ENCODE measurements around the gene ABLIM3. TPM values are rescaled to one million over a fixed set of nuclear protein-coding genes. Genes with fewer than 3 reads are reported as not detected.

Gene ABLIM3
- total RNA-seq: not detected

DNA sequence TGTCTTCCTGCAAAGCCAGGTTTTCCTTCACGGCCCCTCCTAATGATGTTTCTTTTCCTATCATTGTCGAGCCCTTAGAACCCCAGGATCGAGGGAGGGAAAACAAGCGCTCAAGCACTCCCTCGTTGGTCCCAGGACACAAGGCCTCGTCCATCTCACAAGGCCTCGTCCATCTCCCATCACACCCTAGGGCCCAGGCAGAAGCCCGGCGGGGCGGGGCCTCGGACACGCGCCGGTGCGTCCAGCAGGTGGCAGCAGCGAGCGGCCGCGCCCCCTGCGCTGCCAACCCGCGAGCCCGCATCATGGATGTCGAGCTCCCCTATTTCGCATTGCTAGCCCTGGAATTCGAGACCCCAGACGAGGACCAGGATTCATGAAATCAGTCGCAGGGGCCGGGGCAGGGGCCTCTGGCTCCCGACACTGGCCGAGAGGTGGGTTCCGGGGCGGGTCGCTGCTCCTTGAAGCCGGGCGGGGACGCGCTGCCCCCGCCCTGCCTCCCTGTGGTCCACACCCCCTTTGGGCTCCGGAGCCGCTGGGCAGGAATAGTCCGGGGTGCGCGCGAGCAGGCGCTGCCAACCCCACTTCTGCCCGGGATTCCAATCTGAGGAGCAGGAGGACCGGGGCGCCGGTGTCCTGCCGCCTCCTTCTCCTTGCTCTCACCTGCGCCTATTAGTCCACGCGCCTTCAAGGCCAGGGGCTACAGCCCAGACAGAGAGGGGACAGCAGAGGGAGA is at the start of gene ABLIM3:
TSS of gene ABLIM3 (plus strand) at position 270 of the 733 bp plus-strand sequence. CDS start 603 bp downstream, outside the sequence.
- Mint-ChIP-seq H3K27ac (no peak within 1 kb of the TSS), H3K36me3 (ENCODE audit: low read depth) (no peaks in the 10 kb centered on the region), H3K4me1 (ENCODE audit: low read depth) (no peaks in the 10 kb centered on the region), H3K4me3 (peak within 1 kb of the TSS; percentile 45), H3K9me3 (ENCODE audit: insufficient read depth) (no peaks in the 10 kb centered on the region), H3K27me3 (ENCODE audit: low read depth) (peaks cover 17% of the 10 kb centered on the region)
- CTCF ChIA-PET: interaction anchor here (0.6 to 1.9 kb wide), 19 partner anchors 17 to 133 kb away, joined by 3 to 17 read pairs (median 4); no protein-coding TSS in a partner anchor
- DNase-seq: peak; percentile 70
- ATAC-seq: peak; percentile 97
- POLR2A ChIA-PET: no interaction called here

DNA sequence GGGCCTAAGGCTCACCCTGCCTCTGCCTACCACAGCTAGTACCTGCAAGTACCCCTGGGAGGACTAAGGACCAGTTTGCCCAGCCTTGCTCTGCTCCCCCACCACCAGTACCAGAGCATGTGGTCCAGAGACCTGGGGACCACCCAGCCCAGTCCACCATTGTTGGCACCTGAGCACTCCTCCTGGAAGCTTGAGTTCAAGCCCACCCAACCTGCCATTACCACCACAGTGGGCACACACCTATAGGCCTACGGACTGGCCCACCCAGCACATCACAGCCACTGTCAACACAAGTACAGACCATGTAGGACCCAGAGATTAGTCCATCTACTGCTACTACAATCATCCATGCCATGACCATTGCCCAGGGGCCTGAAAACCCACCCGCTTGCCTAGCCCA is 47.7 kb upstream of the ABLIM3 start:
- H3K27ac Mint-ChIP-seq: no peak overlapping the region
- DNase-seq (no peak), ATAC-seq (no peak)
- ChIA-PET CTCF (no interaction called here), POLR2A (no interaction called here)
- no peaks in the 10 kb centered on the region for H3K4me1 Mint-ChIP-seq (ENCODE audit: low read depth)
- no peaks in the 10 kb centered on the region for H3K36me3 Mint-ChIP-seq (ENCODE audit: low read depth)
- H3K27me3 Mint-ChIP-seq (ENCODE audit: low read depth): peaks cover 3% of the 10 kb centered on the region
- H3K4me3 Mint-ChIP-seq: no peak overlapping the region
- H3K9me3 Mint-ChIP-seq (ENCODE audit: insufficient read depth): peaks cover 14% of the 10 kb centered on the region

DNA sequence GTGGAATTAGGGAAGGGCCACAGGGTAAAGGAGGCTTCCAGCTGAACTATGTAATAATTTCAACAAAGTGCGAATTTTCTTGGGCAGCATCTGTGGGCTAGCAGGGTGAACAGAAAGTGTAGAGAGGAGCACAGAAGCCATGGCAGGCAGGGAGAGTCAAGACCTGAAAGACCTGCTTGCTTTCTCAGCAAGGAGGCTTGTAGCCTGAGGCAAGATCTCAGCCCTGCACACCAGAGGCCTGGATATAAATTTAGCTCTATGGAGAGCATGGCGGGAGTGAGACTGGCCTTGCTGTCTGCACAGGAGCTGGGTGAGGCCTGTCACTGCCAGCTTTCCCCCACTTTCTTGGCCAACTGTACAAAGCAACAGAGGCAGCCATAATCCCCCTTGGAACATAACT is 46.3 kb upstream of the ABLIM3 start:
- Mint-ChIP-seq H3K4me1 (ENCODE audit: low read depth) (peaks cover 2% of the 10 kb centered on the region), H3K36me3 (ENCODE audit: low read depth) (peaks cover 3% of the 10 kb centered on the region), H3K27ac (no peak overlapping the region), H3K9me3 (ENCODE audit: insufficient read depth) (peaks cover 26% of the 10 kb centered on the region), H3K27me3 (ENCODE audit: low read depth) (peaks cover 2% of the 10 kb centered on the region), H3K4me3 (no peak overlapping the region)
- CTCF ChIA-PET: no interaction called here
- DNase-seq (no peak), ATAC-seq (no peak)
- POLR2A ChIA-PET: no interaction called here

DNA sequence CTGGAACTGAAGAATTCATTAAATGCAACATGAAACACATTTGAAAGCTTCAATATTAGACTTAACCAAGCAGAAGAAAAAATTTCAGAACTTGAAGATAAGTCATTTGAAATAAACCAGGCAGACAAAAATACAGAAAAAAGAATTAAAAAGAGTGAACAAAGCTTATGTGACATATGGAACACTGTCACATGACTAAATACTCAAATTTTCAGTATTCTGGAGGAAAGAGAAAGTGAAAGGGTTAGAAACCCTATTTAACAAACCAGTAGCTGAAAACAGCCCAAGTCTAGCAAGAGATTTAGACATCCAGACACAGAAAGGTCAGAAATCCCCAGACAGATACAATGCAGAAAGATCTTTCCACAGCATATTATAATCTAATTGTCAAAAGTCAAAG is 41.4 kb upstream of the ABLIM3 start:
- H3K9me3 Mint-ChIP-seq (ENCODE audit: insufficient read depth): peaks cover 36% of the 10 kb centered on the region
- peaks cover 9% of the 10 kb centered on the region for H3K27me3 Mint-ChIP-seq (ENCODE audit: low read depth)
- no peak overlapping the region for H3K4me3 Mint-ChIP-seq
- H3K4me1 Mint-ChIP-seq (ENCODE audit: low read depth): peaks cover 5% of the 10 kb centered on the region
- peaks cover 3% of the 10 kb centered on the region for H3K36me3 Mint-ChIP-seq (ENCODE audit: low read depth)
- ChIA-PET CTCF (interaction anchor here (0.9 to 1.0 kb wide), 3 partner anchors 15 to 63 kb away, joined by 3 to 4 read pairs (median 4); partner anchors contain the start of gene ABLIM3), POLR2A (no interaction called here)
- DNase-seq (no peak), ATAC-seq (no peak)
- H3K27ac Mint-ChIP-seq: no peak overlapping the region

DNA sequence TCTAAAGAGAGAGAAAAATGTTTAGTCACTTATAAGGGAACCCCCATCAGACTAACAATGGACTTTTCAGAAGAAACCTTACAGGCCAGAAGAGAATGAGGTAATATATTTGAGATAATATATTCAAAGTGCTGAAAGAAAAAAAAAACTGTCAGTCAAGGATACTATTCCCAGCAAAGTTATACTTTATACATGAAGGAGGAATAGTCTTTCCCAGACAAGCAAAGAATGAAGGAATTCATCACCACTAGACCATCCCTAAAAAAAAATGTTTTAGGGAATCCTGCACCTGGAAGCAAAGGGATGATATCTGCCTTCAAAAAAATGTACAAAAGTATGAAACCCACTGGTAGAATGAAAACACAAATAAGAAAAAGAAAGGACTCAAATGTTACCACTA is 41.0 kb upstream of the ABLIM3 start:
- Mint-ChIP-seq H3K4me1 (ENCODE audit: low read depth) (peaks cover 5% of the 10 kb centered on the region), H3K4me3 (no peak overlapping the region), H3K27ac (no peak overlapping the region), H3K9me3 (ENCODE audit: insufficient read depth) (peaks cover 36% of the 10 kb centered on the region), H3K36me3 (ENCODE audit: low read depth) (peaks cover 3% of the 10 kb centered on the region), H3K27me3 (ENCODE audit: low read depth) (peaks cover 9% of the 10 kb centered on the region)
- ChIA-PET CTCF (interaction anchor here (0.9 to 1.0 kb wide), 2 partner anchors 41 to 64 kb away, joined by 3 to 4 read pairs; partner anchors contain the start of gene ABLIM3), POLR2A (no interaction called here)
- DNase-seq (no peak), ATAC-seq (no peak)

DNA sequence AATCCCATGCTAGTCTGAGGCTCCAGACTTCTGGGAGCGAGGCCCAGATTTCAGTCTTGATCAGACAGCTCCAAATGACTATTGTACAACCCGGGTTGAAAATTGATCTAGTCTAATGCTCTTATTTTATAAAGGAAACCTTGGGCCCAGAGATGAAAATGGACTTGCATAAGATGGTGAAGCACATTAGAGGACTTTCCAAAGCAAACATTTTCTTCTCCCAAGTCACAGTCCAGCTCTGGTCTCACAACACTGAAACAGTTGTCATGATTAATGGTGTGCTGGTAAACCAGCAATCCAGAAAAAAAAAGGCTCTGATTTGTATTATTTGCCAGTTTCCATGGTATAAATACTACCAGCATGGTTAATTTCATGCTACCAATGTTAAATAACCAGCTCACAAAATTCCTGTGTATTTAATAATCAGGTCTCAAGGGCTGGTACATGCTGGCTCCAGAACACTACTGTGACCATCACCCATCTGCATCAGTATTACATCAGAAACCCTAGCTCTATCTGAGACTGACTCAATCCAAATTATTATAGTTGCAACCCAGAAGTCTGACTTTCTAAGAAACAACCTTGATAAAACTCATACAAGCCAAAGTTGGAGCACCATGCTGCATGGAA is 32.5 kb upstream of the ABLIM3 start:
- ATAC-seq (no peak), DNase-seq (no peak)
- H3K27ac Mint-ChIP-seq: no peak overlapping the region
- H3K9me3 Mint-ChIP-seq (ENCODE audit: insufficient read depth): no peaks in the 10 kb centered on the region
- H3K4me3 Mint-ChIP-seq: no peak overlapping the region
- peaks cover 7% of the 10 kb centered on the region for H3K27me3 Mint-ChIP-seq (ENCODE audit: low read depth)
- no peaks in the 10 kb centered on the region for H3K4me1 Mint-ChIP-seq (ENCODE audit: low read depth)
- ChIA-PET CTCF (interaction anchor here (0.9 kb wide), 1 partner anchor 378 kb away, joined by 3 read pairs; no protein-coding TSS in a partner anchor), POLR2A (no interaction called here)
- H3K36me3 Mint-ChIP-seq (ENCODE audit: low read depth): no peaks in the 10 kb centered on the region

DNA sequence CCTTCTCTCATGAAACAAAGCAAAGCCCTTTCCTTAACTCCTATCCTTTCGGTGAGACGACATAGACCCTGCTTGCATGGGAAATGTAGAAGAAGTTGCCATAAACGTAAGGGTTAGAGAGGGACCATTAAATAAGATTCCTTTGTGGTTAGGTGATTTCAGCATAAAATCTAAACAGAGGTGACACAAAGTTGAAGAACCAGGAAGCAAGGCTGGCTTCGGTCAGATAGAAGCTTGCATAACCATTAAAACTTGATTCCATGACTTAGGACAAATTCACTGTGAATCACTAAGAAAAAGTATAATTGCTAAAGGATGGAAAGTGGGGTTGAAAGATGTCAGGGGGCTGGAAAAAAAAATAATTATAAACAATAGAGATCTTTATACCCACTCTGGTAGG is 30.9 kb upstream of the ABLIM3 start:
- POLR2A ChIA-PET: no interaction called here
- no peaks in the 10 kb centered on the region for H3K4me1 Mint-ChIP-seq (ENCODE audit: low read depth)
- H3K9me3 Mint-ChIP-seq (ENCODE audit: insufficient read depth): no peaks in the 10 kb centered on the region

DNA sequence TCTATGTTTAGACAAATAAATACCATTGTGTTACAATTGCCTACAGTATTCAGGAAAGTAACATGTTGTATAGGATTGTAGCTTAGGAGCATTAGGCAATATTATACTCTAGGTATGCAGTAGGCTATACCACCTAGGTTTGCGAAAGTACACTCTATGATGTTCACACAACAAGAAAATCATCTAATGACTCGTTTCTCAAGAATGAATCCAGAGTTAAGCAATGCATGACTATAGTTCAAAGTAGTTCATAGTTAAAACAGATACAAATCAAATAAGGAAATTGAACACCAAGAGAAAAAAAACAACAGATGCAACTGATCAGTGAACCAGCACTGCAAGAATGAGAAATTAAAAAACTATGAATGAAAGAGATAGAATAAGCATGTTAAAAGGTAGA is 27.6 kb upstream of the ABLIM3 start:
- no peak overlapping the region for H3K4me3 Mint-ChIP-seq
- ChIA-PET POLR2A (no interaction called here), CTCF (interaction anchor here (0.7 to 1.2 kb wide), 2 partner anchors 78 to 379 kb away, joined by 3 to 4 read pairs; no protein-coding TSS in a partner anchor)
- no peak for DNase-seq
- no peaks in the 10 kb centered on the region for H3K36me3 Mint-ChIP-seq (ENCODE audit: low read depth)
- no peaks in the 10 kb centered on the region for H3K4me1 Mint-ChIP-seq (ENCODE audit: low read depth)
- no peak overlapping the region for H3K27ac Mint-ChIP-seq
- peaks cover 13% of the 10 kb centered on the region for H3K27me3 Mint-ChIP-seq (ENCODE audit: low read depth)
- H3K9me3 Mint-ChIP-seq (ENCODE audit: insufficient read depth): no peaks in the 10 kb centered on the region
- no peak for ATAC-seq

More for the DNA sequence above, 30.9 kb upstream of the ABLIM3 start:
- no peak overlapping the region for H3K4me3 Mint-ChIP-seq
- H3K36me3 Mint-ChIP-seq (ENCODE audit: low read depth): no peaks in the 10 kb centered on the region
- no peak for ATAC-seq
- CTCF ChIA-PET: interaction anchor here (1.4 kb wide), 1 partner anchor 379 kb away, joined by 6 read pairs; no protein-coding TSS in a partner anchor
- H3K27me3 Mint-ChIP-seq (ENCODE audit: low read depth): peaks cover 10% of the 10 kb centered on the region
- H3K27ac Mint-ChIP-seq: no peak overlapping the region
- no peak for DNase-seq

DNA sequence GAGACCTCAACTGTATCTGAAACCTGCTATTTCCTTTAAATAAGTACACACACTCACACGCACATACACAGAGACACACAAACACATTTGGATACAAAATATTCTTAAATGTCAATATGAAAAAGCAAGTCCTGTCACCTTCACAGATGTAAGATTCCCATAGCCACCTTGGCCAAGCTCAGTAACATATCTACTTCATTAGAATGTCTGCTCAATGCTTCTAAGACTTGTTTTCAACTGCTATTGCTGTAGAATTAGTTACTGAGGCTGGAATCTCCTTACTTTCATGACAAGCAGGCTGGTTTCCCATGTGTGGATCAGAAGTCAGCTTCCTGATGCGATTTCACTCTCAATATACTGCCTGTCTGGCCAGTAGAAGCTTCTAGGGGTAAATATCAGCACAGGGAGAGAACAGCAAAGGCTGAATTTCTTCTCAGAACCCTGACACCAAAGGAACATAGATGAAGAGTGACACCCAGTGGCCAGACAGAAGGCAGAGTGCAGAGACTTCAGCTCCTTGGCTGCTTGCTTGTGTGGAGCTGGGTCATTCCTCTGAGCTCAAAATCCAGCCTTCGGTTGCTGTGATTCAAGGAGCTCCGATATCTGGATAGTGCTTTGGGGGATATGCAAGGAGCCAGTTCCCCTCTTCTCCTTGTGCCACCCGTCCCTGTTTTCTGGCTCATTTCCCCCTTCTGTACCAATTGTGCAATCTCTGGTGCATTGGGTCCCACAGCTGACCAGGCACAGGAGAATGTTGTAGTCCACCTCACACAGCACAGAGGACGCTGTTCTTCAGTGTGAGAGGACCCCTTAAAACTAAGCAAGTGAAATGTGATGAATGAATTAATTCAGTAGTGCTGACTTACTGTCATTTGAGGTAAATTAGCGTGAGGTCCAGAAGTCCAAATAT is 26.6 kb upstream of the ABLIM3 start:
- ChIA-PET POLR2A (no interaction called here), CTCF (interaction anchor here (0.7 to 2.6 kb wide), 19 partner anchors 10 to 384 kb away, joined by 3 to 18 read pairs (median 4); partner anchors contain the start of gene ABLIM3)
- DNase-seq (peak; percentile 54), ATAC-seq (peak; percentile 86)
- Mint-ChIP-seq H3K27ac (no peak overlapping the region), H3K4me1 (ENCODE audit: low read depth) (no peaks in the 10 kb centered on the region), H3K9me3 (ENCODE audit: insufficient read depth) (no peaks in the 10 kb centered on the region), H3K4me3 (no peak overlapping the region), H3K36me3 (ENCODE audit: low read depth) (no peaks in the 10 kb centered on the region), H3K27me3 (ENCODE audit: low read depth) (peaks cover 15% of the 10 kb centered on the region)

DNA sequence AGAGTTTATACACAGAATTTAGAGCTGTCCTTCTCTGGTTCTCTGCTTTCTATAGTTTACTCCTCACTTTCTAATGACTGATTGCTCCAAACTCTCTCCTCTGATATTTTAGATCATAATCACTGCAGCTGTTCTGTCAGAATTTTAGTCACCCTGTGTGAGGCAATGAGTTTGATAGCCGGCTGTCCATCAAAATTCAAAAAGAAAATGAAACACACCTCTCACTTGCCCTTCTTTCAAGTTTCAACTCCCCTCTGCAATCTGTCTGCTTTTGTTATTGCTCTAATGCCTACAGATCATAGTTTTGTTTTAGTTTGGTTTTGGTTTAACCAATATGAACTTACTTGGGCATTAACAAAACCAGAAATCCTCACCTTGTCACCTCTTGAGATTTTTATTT is 23.3 kb upstream of the ABLIM3 start:
- ChIA-PET CTCF (interaction anchor here (0.6 to 1.0 kb wide), 3 partner anchors 24 to 673 kb away, joined by 3 read pairs; partner anchors contain the start of gene ABLIM3), POLR2A (no interaction called here)
- no peaks in the 10 kb centered on the region for H3K9me3 Mint-ChIP-seq (ENCODE audit: insufficient read depth)
- DNase-seq (no peak), ATAC-seq (no peak)
- no peak overlapping the region for H3K4me3 Mint-ChIP-seq
- H3K36me3 Mint-ChIP-seq (ENCODE audit: low read depth): no peaks in the 10 kb centered on the region
- H3K4me1 Mint-ChIP-seq (ENCODE audit: low read depth): no peaks in the 10 kb centered on the region
- H3K27ac Mint-ChIP-seq: no peak overlapping the region
- peaks cover 12% of the 10 kb centered on the region for H3K27me3 Mint-ChIP-seq (ENCODE audit: low read depth)

DNA sequence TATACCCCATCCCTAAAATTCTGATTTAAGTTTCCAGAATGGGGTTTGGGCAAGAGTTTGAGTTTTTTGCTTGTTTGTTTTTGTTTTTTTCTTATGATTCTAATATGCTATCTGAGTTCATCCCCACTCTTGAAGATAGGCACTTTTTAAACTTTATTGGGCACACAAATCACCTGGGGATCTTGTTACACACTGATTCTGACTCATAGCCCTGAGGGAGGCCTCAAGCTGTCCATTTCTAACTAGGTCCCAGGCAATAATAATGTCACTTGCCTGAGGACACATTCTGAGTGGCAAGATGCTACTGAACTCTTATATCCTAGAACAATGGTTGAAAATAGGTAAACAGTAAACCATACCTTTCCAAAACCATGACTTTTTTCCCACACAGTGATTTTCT is 22.8 kb upstream of the ABLIM3 start:
- Mint-ChIP-seq H3K4me1 (ENCODE audit: low read depth) (no peaks in the 10 kb centered on the region), H3K36me3 (ENCODE audit: low read depth) (no peaks in the 10 kb centered on the region), H3K4me3 (no peak overlapping the region), H3K27me3 (ENCODE audit: low read depth) (peaks cover 12% of the 10 kb centered on the region), H3K27ac (no peak overlapping the region), H3K9me3 (ENCODE audit: insufficient read depth) (no peaks in the 10 kb centered on the region)
- ChIA-PET POLR2A (no interaction called here), CTCF (no interaction called here)
- ATAC-seq (no peak), DNase-seq (no peak)

All from activated CD8-positive, alpha-beta T cell treated with anti-CD3 and anti-CD28 coated beads, Interleukin-2, amount 10 ng/mL, durations not matched to agents 7 days and 5 days (primary cell).